ENCODE measurements around the gene ZNF681.
A peak's percentile ranks its signal among the peaks of the same experiment; 100 is the strongest.
"Not testable (repeated sequence)": the region's sequence is repeated elsewhere in the genome, so short reads cannot be mapped to it uniquely, and the experiment has no call there.

ZNF681 gene

DNA sequence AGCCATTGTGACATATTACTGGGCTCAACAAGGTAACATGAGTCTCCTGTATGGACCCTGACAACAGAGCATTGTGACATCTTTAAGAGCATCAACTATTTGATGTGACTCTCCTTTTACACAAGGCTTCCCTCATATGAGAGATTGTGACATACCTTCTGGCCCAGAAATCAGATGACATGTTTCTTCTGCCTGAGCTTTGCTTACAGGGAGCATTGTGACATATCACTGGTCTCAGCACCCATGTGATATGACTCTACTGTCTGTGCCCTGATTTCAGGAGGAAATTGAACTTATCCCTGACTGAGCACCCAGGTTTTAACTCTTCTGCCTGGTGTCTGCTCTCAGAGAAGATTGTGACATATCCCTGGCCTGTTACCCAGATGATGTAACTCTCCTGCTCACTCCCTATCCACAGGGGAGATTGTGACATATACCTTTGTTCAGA lies 15.9 kb upstream of the ZNF681 start:
- DNase-seq, result no peak
- intact Hi-C loops (cut with DNase I), result no loop called here

DNA sequence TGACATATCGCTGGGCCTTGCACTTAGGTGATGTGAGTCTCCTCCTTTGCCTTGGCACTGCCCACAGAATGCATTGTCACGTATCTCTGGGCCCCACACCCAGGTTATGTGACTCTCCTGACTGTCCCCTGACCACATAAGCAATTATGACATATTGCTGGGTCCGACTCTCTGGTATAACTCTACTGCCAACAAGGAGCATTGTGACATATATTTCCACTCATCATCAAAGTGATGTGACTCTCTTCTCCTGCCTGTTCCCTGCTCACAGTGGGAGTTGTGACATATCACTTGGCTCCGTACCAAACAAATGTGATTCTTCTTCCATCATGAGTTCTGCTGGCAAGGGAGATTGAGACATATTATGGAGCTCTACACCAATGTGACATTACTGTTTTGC lies 15.4 kb upstream of the ZNF681 start:
- no peak for DNase-seq
- intact Hi-C loops (cut with DNase I), result no loop called here

GRCh38 chr19:23772675-23773063 lies 14.0 kb upstream of the ZNF681 start:
- intact Hi-C loops (cut with DNase I), result no loop called here
- no peak for DNase-seq

DNA sequence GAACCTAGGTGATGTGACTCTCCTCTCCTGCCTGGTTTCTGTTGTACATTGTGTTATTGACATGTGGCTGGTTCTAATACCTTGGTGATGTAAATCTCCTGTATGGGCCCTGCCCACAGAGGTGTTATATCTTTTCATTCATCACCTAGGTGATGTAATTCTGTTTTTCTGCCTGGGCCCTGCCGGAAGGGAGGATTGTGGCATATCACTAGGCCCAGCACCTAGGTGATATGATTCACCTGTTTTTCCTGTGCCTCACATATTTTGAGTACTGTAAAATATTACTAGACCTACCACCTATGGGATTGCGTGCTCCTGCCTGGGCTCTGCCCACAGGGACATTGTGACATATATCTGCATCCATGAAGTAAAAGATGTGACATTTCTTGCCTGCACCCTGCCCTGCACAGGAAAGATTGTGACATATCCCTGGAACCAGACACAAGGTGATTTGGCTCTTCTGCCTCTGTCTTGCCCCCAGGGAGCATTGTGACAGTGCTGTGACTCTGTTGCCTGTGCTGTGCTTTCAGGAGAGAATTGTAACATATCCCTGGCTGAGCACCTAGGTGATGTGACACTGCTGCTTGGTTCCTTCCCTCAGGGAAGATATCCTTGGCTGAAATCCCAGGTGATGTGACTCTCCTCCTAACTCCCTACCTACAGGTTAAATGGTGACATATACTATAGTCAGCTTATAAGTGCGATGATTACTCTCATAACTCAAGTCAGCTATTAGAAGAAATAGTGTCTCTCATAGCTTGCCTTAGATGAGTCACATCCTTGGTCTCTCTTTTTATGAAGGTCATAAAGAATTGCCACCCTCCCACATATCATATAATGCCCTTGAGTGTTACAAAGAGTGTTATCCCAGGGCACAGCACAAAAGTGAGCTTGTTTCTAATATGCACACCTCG lies 13.3 kb upstream of the ZNF681 start:
- intact Hi-C loops (cut with DNase I), result no loop called here
- DNase-seq, result no peak

DNA sequence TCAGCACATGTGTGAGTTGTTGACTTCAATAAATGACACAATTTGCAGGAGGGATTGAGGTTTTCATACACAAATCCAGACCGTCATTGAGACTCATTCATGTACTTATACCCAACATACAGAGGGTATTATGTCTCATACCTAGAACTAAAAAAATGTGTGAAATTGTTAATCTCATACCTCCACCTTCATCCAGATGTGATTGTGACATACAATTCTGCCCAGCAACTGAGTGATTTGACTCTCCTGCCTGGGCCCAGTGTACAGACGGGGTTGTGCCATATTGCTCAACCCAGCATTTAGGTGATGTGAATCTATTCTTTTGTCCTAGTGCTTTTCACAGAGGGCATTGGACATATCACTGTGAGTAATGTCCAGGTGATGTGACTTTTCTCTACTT lies 12.6 kb upstream of the ZNF681 start:
- DNase-seq, result no peak
- intact Hi-C loops (cut with DNase I), result no loop called here

GRCh38 chr19:23770672-23771250 lies 12.1 kb upstream of the ZNF681 start:
- intact Hi-C loops (cut with DNase I), result no loop called here
- DNase-seq, result no peak

GRCh38 chr19:23769691-23770468 lies 11.2 kb upstream of the ZNF681 start:
- intact Hi-C loops (cut with DNase I), result loop anchor here (10.0 kb wide), 1 partner anchor 145 kb away; the partner anchor contains the start of gene ZNF726

DNA sequence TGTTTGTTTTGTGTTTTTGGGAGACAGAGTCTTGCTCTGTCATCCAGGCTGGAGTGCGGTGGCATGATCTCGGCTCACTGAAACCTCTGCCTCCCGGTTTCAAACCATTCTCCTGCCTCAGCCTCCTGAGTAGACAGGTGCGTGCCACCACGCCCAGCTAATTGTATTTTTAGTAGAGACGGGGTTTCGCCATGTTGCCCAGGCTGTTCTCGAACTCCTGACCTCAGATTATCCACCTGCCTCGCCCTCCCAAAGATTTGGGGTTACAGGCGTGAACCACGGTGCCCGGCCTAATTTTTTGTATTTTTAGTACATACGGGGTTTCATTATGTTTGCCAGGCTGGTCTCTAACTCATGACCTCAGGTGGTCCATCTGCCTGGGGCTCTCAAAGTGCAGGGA lies 8.3 kb upstream of the ZNF681 start:
- intact Hi-C loops (cut with DNase I), result loop anchor here (10.0 kb wide), 1 partner anchor 148 kb away; the partner anchor contains the start of gene ZNF726
- DNase-seq, result no peak

More at GRCh38 chr19:23769691-23770468, 11.2 kb upstream of the ZNF681 start:
- DNase-seq, result no peak

- no peak for DNase-seq
- intact Hi-C loops (cut with DNase I), result loop anchor here (10.0 kb wide), 1 partner anchor 150 kb away; the partner anchor contains the start of gene ZNF726
Observed at GRCh38 chr19:23764781-23765180, 6.1 kb upstream of the ZNF681 start.

- intact Hi-C loops (cut with DNase I), result loop anchor here (10.0 kb wide), 1 partner anchor 152 kb away; the partner anchor contains the start of gene ZNF726
- DNase-seq, result peak; percentile 66 to 98 (median 84)
Observed at GRCh38 chr19:23762884-23763711, 4.4 kb upstream of the ZNF681 start.

DNA sequence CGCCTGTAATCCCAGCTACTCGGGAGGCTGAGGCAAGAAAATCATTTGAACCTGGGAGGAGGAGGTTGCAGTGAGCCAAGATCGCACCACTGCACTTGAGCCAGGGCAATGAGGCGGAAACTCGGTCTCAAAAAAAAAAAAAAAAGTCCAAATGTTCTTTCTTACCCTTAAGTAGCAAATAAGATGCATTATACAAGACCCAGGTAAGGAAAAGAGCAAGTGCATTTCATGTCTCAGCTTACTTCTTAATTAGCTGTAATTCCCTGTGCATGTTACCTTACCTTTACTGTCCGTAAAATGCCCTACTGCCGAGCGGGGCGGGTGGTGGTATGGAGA lies 3.8 kb upstream of the ZNF681 start:
- no peak for DNase-seq
- intact Hi-C loops (cut with DNase I), result loop anchor here (10.0 kb wide), 1 partner anchor 152 kb away; the partner anchor contains the start of gene ZNF726

DNA sequence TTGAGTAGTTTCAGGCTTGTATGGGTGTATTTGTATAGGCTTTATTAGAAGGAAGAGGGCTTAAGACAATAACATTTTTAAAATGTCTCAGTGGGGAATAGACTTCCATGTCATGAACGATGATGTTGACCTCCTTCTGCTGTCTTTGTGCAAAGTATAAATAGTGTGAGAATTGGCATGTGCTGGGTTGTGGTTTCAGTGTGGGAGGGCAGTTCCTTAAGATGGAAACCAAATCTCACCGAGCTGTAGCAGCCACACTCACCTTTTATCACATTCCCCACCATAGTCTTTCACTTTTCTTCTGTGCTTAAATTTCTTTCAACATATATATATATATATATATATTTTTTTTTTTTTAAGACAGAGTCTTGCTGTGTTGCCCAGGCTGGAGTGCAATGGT lies 1.6 kb upstream of the ZNF681 start:
- not testable (repeated sequence) for DNase-seq
- intact Hi-C loops (cut with DNase I), result loop anchor here (10.0 kb wide), 1 partner anchor 154 kb away; the partner anchor contains the start of gene ZNF726

GRCh38 chr19:23743633-23744232 lies 15.0 kb downstream of the ZNF681 start:
- intact Hi-C loops (cut with DNase I); DNase-seq: not testable (repeated sequence)

GRCh38 chr19:23730729-23731465 lies 27.8 kb downstream of the ZNF681 start:
- DNase-seq; intact Hi-C loops (cut with DNase I): not testable (repeated sequence)

DNA sequence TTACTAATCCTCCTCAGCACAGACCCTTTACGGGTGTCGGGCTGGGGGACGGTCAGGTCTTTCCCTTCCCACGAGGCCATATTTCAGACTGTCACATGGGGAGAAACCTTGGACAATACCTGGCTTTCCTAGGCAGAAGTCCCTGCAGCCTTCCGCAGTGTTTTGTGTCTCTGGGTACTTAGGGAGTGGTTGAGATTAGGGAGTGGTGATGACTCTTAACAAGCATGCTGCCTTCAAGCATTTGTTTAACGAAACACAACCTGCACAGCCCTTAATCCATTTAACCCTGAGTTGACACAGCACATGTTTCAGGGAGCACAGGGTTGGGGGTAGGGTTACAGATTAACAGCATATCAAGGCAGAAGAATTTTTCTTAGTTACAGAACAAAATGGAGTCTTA lies 34.5 kb downstream of the ZNF681 start:
- intact Hi-C loops (cut with DNase I); DNase-seq: not testable (repeated sequence)

- intact Hi-C loops (cut with DNase I), result no loop called here
Observed at GRCh38 chr19:23718802-23719201, 39.9 kb downstream of the ZNF681 start.

GRCh38 chr19:23716792-23717191 lies 41.9 kb downstream of the ZNF681 start:
- intact Hi-C loops (cut with DNase I), result no loop called here
- DNase-seq, result no peak

More at GRCh38 chr19:23718802-23719201, 39.9 kb downstream of the ZNF681 start:
- no peak for DNase-seq

GRCh38 chr19:23709347-23709746 lies 49.3 kb downstream of the ZNF681 start:
- intact Hi-C loops (cut with DNase I), result no loop called here
- no peak for DNase-seq

GRCh38 chr19:23706657-23707056 lies 52.0 kb downstream of the ZNF681 start:
- intact Hi-C loops (cut with DNase I), result no loop called here
- DNase-seq, result no peak

Measured in posterior cingulate gyrus (tissue), 11 donors.